ENCODE results near the gene RARS1. TPM values are rescaled to one million over a fixed set of nuclear protein-coding genes. Genes with fewer than 3 reads are reported as not detected.

RARS1 gene
- total RNA-seq, 2 donors from 2014 or later, result 50.5 to 93.8 TPM

- DNase-seq (ENCODE audit: low spot score) (no peak), ATAC-seq (ENCODE audit: insufficient number of reproducible peaks, low FRiP score, low read depth) (no peak)
- no peaks in the 10 kb centered on the region for H3K27me3 ChIP-seq (replicated peaks; ENCODE audit: insufficient read depth)
- no peaks in the 10 kb centered on the region for H3K9me3 ChIP-seq
- no peaks in the 10 kb centered on the region for H3K36me3 ChIP-seq
- H3K27ac ChIP-seq, result no peak overlapping the region
- no peak overlapping the region for H3K4me3 ChIP-seq
- TF ChIP-seq CTCF (IDR thresholded peaks at IDR 0.05), result no peak
- H3K4me1 ChIP-seq (ENCODE audit: control insufficient read depth in 1 of 2, low read depth in 2 of 2), result no peaks in the 10 kb centered on the region
Observed at GRCh38 chr5:168447808-168448207, 38.5 kb upstream of the RARS1 start.

DNA sequence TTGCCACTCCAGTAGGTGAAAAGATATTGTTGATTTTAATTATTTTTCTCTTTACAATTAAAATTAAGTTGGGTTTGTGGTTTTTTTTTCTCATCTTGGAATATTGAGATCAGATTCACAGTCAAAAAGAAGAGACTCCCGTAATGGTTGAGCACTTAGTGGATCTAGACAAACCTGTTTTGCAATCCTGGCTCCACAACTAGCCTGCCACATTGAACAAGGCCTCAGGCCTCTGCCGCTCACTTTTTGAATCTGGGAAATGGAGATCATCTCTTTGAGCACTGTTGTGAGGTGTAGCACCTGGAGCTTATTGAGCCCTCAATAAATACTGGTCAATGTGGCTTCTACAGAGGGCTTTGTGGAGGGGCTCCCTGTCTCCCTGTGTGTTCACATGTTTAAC, 37.1 kb upstream of the RARS1 start:
- H3K27ac ChIP-seq, result no peak overlapping the region
- ATAC-seq (ENCODE audit: insufficient number of reproducible peaks, low FRiP score, low read depth) (no peak), DNase-seq (ENCODE audit: low spot score) (no peak)
- H3K27me3 ChIP-seq (replicated peaks; ENCODE audit: insufficient read depth), result no peaks in the 10 kb centered on the region
- no peaks in the 10 kb centered on the region for H3K9me3 ChIP-seq
- no peaks in the 10 kb centered on the region for H3K4me1 ChIP-seq (ENCODE audit: control insufficient read depth in 1 of 2, low read depth in 2 of 2)
- H3K4me3 ChIP-seq, result no peak overlapping the region
- TF ChIP-seq CTCF (IDR thresholded peaks at IDR 0.05), result no peak
- H3K36me3 ChIP-seq, result no peaks in the 10 kb centered on the region

DNA sequence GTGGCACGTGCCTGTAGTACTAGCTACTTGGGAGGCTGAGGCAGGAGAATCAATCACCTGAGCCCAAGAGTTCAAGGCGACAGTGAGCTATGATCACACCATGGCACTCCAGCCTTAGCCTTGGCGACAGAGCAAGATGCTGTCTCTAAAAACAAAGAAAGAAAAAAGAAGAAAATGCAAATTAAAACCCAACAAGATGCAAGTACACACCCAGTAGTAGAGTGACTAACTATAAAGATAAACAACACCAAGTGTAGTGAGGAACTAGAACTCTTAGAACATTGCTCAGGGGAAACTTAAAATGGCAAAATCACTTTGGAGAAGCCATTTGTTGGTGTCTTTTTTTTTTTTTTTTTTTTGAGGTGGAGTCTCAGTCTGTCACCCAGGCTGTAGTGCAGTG, 34.7 kb upstream of the RARS1 start:
- H3K4me1 ChIP-seq (ENCODE audit: control insufficient read depth in 1 of 2, low read depth in 2 of 2), result no peaks in the 10 kb centered on the region
- no peak overlapping the region for H3K4me3 ChIP-seq
- no peaks in the 10 kb centered on the region for H3K36me3 ChIP-seq
- no peaks in the 10 kb centered on the region for H3K27me3 ChIP-seq (replicated peaks; ENCODE audit: insufficient read depth)
- no peak for TF ChIP-seq CTCF (IDR thresholded peaks at IDR 0.05)
- ATAC-seq (ENCODE audit: insufficient number of reproducible peaks, low FRiP score, low read depth), result no peak
- no peak for DNase-seq (ENCODE audit: low spot score)
- no peak overlapping the region for H3K27ac ChIP-seq
- H3K9me3 ChIP-seq, result no peaks in the 10 kb centered on the region

- ATAC-seq (ENCODE audit: insufficient number of reproducible peaks, low FRiP score, low read depth) (no peak), DNase-seq (ENCODE audit: low spot score) (no peak)
- Histone ChIP-seq H3K9me3 (no peaks in the 10 kb centered on the region), H3K4me1 (ENCODE audit: control insufficient read depth in 1 of 2, low read depth in 2 of 2) (no peaks in the 10 kb centered on the region), H3K27me3 (replicated peaks; ENCODE audit: insufficient read depth) (no peaks in the 10 kb centered on the region), H3K4me3 (no peak overlapping the region), H3K27ac (no peak overlapping the region), H3K36me3 (no peaks in the 10 kb centered on the region)
- TF ChIP-seq CTCF (IDR thresholded peaks at IDR 0.05), result no peak
Observed at GRCh38 chr5:168455201-168455600, 31.1 kb upstream of the RARS1 start.

GRCh38 chr5:168457542-168457941, 28.7 kb upstream of the RARS1 start:
- no peak overlapping the region for H3K4me3 ChIP-seq
- TF ChIP-seq CTCF (IDR thresholded peaks at IDR 0.05), result no peak
- no peaks in the 10 kb centered on the region for H3K27me3 ChIP-seq (replicated peaks; ENCODE audit: insufficient read depth)
- DNase-seq (ENCODE audit: low spot score), result no peak
- H3K27ac ChIP-seq, result no peak overlapping the region
- no peak for ATAC-seq (ENCODE audit: insufficient number of reproducible peaks, low FRiP score, low read depth)
- H3K36me3 ChIP-seq, result no peaks in the 10 kb centered on the region
- no peaks in the 10 kb centered on the region for H3K4me1 ChIP-seq (ENCODE audit: control insufficient read depth in 1 of 2, low read depth in 2 of 2)
- no peaks in the 10 kb centered on the region for H3K9me3 ChIP-seq
